GM12878 (cell line): ENCODE results near the gene LRRC56. TPM values are rescaled to one million over a fixed set of nuclear protein-coding genes. Genes with fewer than 3 reads are reported as not detected.

Source experiments
- ATAC-seq: fragments of 200-7000 bp; cut with Tn5 transposase; 3 replicates; pipeline ENCODE4 v1.9.1; 2020; ENCODE audit warnings: mild to moderate bottlenecking, moderate library complexity
- BruUV-seq: library from RNA; stranded (reverse); fragments of 400-500 nt; replicated peaks from 2 replicates; lab custom pipeline; 2021; lab: Mats Ljungman, UMichigan
- CTCF ChIA-PET: fragments of 300-600 bp; sonication (Branson Sonifier 250); formaldehyde crosslinking; extraction: SDS; loops from one replicate; lab custom pipeline; 2021; ENCODE audit warnings: inconsistent platforms; lab: Yijun Ruan, JAX
- POLR2A ChIA-PET: fragments of 350-600 bp; formaldehyde crosslinking; extraction: SDS; loops from one replicate; lab custom pipeline; 2021; ENCODE audit warnings: inconsistent platforms; lab: Charles Lee
- RAD21 ChIA-PET: fragments of 300-600 bp; sonication (Branson Sonifier 250); formaldehyde crosslinking; loops from one replicate; lab custom pipeline; 2023; ENCODE audit warnings: antibody characterized with exemption; ENCODE audit not compliant: unreplicated experiment; lab: Charles Lee
- SMC1A ChIA-PET: fragments of 300-600 bp; sonication (Branson Sonifier 250); formaldehyde crosslinking; loops from one replicate; lab custom pipeline; 2023; ENCODE audit not compliant: unreplicated experiment, uncharacterized antibody; lab: Charles Lee
- DNase-seq: peaks from one replicate; pipeline ENCODE4 v3.0.0-alpha.2; 2011; ENCODE audit warnings: low read depth, low spot score
- FAIRE-seq: peaks from 3 replicates; lab custom pipeline; 2011; peaks lifted over from hg19 to GRCh38; lab: Jason Lieb, UNC
- H2AFZ ChIP-seq: 2 replicates; pipeline ENCODE4 v1.6.0; 2011; ENCODE audit warnings: low read depth, low read length, control low read depth; ENCODE audit not compliant: control insufficient read depth
- H3K27ac ChIP-seq: 2 replicates; pipeline ENCODE4 v1.5.1; 2011; ENCODE audit warnings: control low read depth; ENCODE audit not compliant: control insufficient read depth, insufficient read depth
- H3K27me3 ChIP-seq, 2 experiments: replicated peaks in 1 of 2; 2 replicates each; pipeline versions ENCODE4 v1.6.0 to v1.6.1; 2011; ENCODE audit warnings: low read length in 1 of 2; ENCODE audit not compliant: control insufficient read depth in 2 of 2, insufficient read depth in 2 of 2
- H3K36me3 ChIP-seq, 2 experiments: 2 replicates each; pipeline ENCODE4 v1.5.1; 2011; ENCODE audit warnings: low read length in 1 of 2; ENCODE audit not compliant: control insufficient read depth in 2 of 2, insufficient read depth in 2 of 2
- H3K4me1 ChIP-seq: 2 replicates; pipeline ENCODE4 v1.6.1; 2011; ENCODE audit warnings: mild to moderate bottlenecking, low read length, moderate library complexity, mixed read lengths; ENCODE audit not compliant: control insufficient read depth, insufficient read depth
- H3K4me2 ChIP-seq: 2 replicates; pipeline ENCODE4 v1.6.0; 2011; ENCODE audit warnings: control low read depth; ENCODE audit not compliant: control insufficient read depth, insufficient read depth
- H3K4me3 ChIP-seq: fragments of 200-600 bp; sonication (generic); 2 replicates; pipeline ENCODE4 v1.5.1; 2016
- H3K79me2 ChIP-seq: 2 replicates; pipeline ENCODE4 v1.6.0; 2011; ENCODE audit warnings: low read length; ENCODE audit not compliant: control insufficient read depth, insufficient read depth
- H3K9ac ChIP-seq: 2 replicates; pipeline ENCODE4 v1.8.0; 2011; ENCODE audit warnings: low read length, control low read depth, mixed read lengths; ENCODE audit not compliant: control insufficient read depth, insufficient read depth
- H3K9me3 ChIP-seq: replicated peaks from 3 replicates; pipeline ENCODE4 v1.5.1; 2011; ENCODE audit warnings: mild to moderate bottlenecking, low read length; ENCODE audit not compliant: control insufficient read depth, insufficient read depth
- H4K20me1 ChIP-seq: 2 replicates; pipeline ENCODE4 v1.6.0; 2011; ENCODE audit not compliant: control insufficient read depth, insufficient read depth
- ASH2L ChIP-seq: fragments of 300-600, 200-600 bp; sonication (generic); IDR thresholded peaks from 2 replicates; pipeline ENCODE4 v1.6.1; 2017; ENCODE audit warnings: low read depth, mild to moderate bottlenecking, borderline replicate concordance
- BMI1 ChIP-seq: fragments of 450-650 bp; IDR thresholded peaks from 2 replicates; pipeline ENCODE4 v1.6.1; 2016; ENCODE audit warnings: mild to moderate bottlenecking, moderate library complexity, borderline replicate concordance
- CUX1 ChIP-seq: IDR thresholded peaks from 2 replicates; pipeline ENCODE4 v1.6.1; 2012; ENCODE audit warnings: improper control_type of control experiment, low read depth, low read length; ENCODE audit not compliant: insufficient replicate concordance
- NFYA ChIP-seq: IDR thresholded peaks from 2 replicates; pipeline ENCODE4 v1.6.1; 2011; ENCODE audit warnings: low read depth, mild to moderate bottlenecking, low read length, improper control_type of control experiment, borderline replicate concordance
- RELA ChIP-seq: fragments of 450-650 bp; IDR thresholded peaks from 2 replicates; pipeline ENCODE4 v1.8.0; 2014; ENCODE audit warnings: borderline replicate concordance; ENCODE audit not compliant: partially characterized antibody
- SIX5 ChIP-seq: IDR thresholded peaks from 2 replicates; pipeline ENCODE4 v1.6.1; 2011; ENCODE audit warnings: mild to moderate bottlenecking, low read depth, low read length, moderate library complexity; ENCODE audit not compliant: severe bottlenecking
- SKIL ChIP-seq: fragments of 450-650 bp; IDR thresholded peaks from 2 replicates; pipeline ENCODE4 v1.6.1; 2017; ENCODE audit warnings: mild to moderate bottlenecking, low read depth, inconsistent platforms; ENCODE audit not compliant: poor library complexity, severe bottlenecking
- SMAD5 ChIP-seq: IDR thresholded peaks from 2 replicates; pipeline ENCODE4 v1.6.1; 2016; ENCODE audit warnings: antibody characterized with exemption, low read depth
- SMARCA5 ChIP-seq: fragments of 450-650 bp; IDR thresholded peaks from 2 replicates; pipeline ENCODE4 v1.6.1; 2017; ENCODE audit warnings: mild to moderate bottlenecking
- SREBF1 ChIP-seq: IDR thresholded peaks from 2 replicates; pipeline ENCODE4 v1.6.1; 2012; ENCODE audit warnings: mild to moderate bottlenecking, low read length
- ZBTB33 ChIP-seq: fragments of 450-650 bp; IDR thresholded peaks from 2 replicates; pipeline ENCODE4 v1.6.1; 2017; ENCODE audit warnings: mild to moderate bottlenecking
- ZNF384 ChIP-seq: IDR thresholded peaks from 2 replicates; pipeline ENCODE4 v1.6.1; 2012; ENCODE audit warnings: low read depth, mild to moderate bottlenecking, low read length, improper control_type of control experiment, borderline replicate concordance
- WGBS: methylation state at CpG from one replicate; pipeline ENCODE4 v1.1.6; 2016; ENCODE audit warnings: low lambda C conversion rate; ENCODE audit not compliant: insufficient replicate concordance, insufficient coverage; ENCODE audit errors: missing lambda C conversion rate; 5-methylcytosine and 5-hydroxymethylcytosine counted together
- in situ Hi-C: fragments of 300-500 bp; cut with MboI; formaldehyde crosslinking; loops from 9 replicates; pipeline ENCODE4 v1.14.3; 2018; ENCODE audit warnings: mixed read lengths
- intact Hi-C: fragments of 100-400 bp; cut with micrococcal nuclease; formaldehyde crosslinking; loops from one replicate; pipeline ENCODE4 v1.14.2; 2022; ENCODE audit not compliant: unreplicated experiment
- polyA plus RNA-seq, 11 experiments: library from polyadenylated mRNA; depleted of rRNA in 4 of 11; unstranded in 6 of 11; stranded (reverse) in 5 of 11; fragments of >200 nt; fragmentation: Nextera tagmentation in 4 of 11; fragmentation: Illumina TruSeq in 1 of 11; extraction: Ambion mirVana in 4 of 11; extraction: Trizol in 1 of 11; gene quantifications; 1 replicate in 1 of 11; 2 replicates in 10 of 11; pipeline versions ENCODE4 v1.2.1 to v1.2.3, GENCODE V29; 2011 to 2016; ENCODE audit warnings: inconsistent platforms in 2 of 11, missing spikeins in 2 of 11, low read depth in 1 of 11
- total RNA-seq, 4 experiments: library from RNA; depleted of rRNA in 3 of 4; stranded (reverse); fragments of >200 nt in 3 of 4; fragmentation: Illumina TruSeq in 1 of 4; extraction: Trizol in 1 of 4; gene quantifications; 2 replicates each; pipeline versions ENCODE4 v1.2.1 to v1.2.3, GENCODE V29; 2013 to 2021

The LRRC56 gene
- total and polyA plus RNA-seq, 10 of the 15 experiments (the other 5 are each of a cell fraction or from before 2014, with no cell fraction given): 0.02 to 1.9 (median 0.75) TPM; not detected in 1

GRCh38 chr11:561148-562003 is 24.0 kb downstream of the LRRC56 start:
- in situ Hi-C loops (no loop called here), intact Hi-C loops (no loop called here)
- Histone ChIP-seq H4K20me1 (no peaks in the 10 kb centered on the region), H3K9ac (peak overlapping the region; percentile 51), H3K4me2 (peak overlapping the region; percentile 85), H3K36me3 (no peaks in the 10 kb centered on the region; a peak in 1 of 4 replicates), H3K4me3 (peak overlapping the region; percentile 89), H3K27ac (peak overlapping the region; percentile 37; the same call in 1 of the 2 replicates), H2AFZ (peak overlapping the region; percentile 78), H3K27me3 (peaks cover 0 to 5% of the 10 kb centered on the region in 2 experiments; a peak in 2 of 4 replicates), H3K9me3 (no peaks in the 10 kb centered on the region), H3K4me1 (peaks cover 5% of the 10 kb centered on the region), H3K79me2 (peaks cover 11% of the 10 kb centered on the region)
- ATAC-seq: peak; percentile 34
- ChIA-PET CTCF (no interaction called here), POLR2A (interaction anchor here (1.1 kb wide), 1 partner anchor 165 kb away, joined by 4 read pairs; no protein-coding TSS in a partner anchor), SMC1A (no interaction called here), RAD21 (interaction anchor here (0.8 kb wide), 1 partner anchor 164 kb away, joined by 3 read pairs; no protein-coding TSS in a partner anchor)
- 7% methylated on average over 53 of the region's 67 CpGs for WGBS
- BruUV-seq: no TSS peak
- peak; percentile 49 for FAIRE-seq
- no peak for DNase-seq
- no peak for TF ChIP-seq NFYA
- TF ChIP-seq SREBF1: no peak
- TF ChIP-seq SMARCA5: 0 out of 2 replicates have a peak, but pooled peaks have one; percentile 3
- no peak for TF ChIP-seq RELA
- TF ChIP-seq SKIL: no peak
- no peak for TF ChIP-seq SMAD5
- TF ChIP-seq SIX5: no peak
- no peak for TF ChIP-seq ZBTB33
- no peak for TF ChIP-seq ZNF384
- no peak for TF ChIP-seq ASH2L
- no peak for TF ChIP-seq CUX1
- no peak for TF ChIP-seq BMI1
